ENCODE measurements around the gene LTO1.

Gene LTO1

DNA sequence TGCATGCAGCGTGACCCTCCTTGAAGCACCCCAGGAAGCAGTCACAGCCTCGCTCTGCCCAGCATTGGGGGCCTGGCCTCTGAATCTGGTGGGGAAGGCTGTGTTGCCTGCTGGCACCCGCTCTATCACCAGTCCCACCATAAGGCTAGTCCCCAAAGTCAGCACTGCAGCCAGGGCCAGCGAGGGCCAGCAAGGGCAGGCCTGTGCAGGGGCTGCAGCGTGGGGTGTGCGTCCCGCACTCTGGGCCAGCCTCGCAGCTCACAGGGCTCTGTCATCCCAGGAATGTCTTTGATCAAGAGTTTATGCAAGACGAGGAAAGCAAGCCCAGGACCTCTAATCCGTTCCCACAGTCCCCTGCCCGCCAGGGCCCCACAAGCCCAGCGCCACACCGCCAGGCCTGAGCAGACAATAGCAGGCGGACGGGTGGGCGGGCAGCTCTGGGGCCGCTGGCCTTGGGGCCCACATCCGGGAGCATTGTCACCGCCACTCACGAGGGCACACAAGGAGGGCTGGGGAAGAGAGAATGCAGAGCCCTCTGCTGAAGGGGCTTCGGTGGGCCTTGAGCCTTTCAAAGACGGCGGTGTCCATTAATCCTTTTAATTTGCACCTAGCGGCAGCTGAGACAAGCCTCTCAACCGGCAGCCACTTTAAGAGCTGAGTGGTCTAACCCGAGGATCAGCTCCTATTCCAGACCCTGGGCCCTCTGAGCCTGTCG lies 17.1 kb downstream of the LTO1 start:
- DNase-seq (ENCODE audit: low read depth in 2 of 2), result no peak

DNA sequence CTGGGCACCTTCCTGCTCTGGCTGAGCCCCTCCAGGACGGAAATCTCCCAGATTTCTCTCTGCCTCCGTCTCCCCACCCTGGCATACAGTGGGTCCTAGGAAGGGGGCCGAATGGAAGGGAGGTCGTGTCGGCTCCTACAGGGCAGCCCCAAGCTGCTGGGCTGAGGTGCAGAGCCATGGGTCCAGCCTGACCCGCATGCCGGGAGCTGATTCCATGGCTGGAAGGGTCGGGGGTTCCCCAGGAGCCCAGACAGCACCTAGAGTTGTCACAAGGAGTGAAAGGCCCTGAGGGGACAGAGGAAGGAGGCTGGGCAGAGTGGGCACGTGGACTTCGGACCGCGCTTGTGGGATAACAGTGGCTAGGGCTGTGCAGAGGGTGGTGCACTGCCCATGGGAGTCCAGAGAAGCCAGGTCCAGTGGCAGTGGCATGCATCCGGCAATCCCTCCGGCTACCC lies 17.7 kb downstream of the LTO1 start:
- DNase-seq (ENCODE audit: low read depth in 2 of 2), result no peak

DNA sequence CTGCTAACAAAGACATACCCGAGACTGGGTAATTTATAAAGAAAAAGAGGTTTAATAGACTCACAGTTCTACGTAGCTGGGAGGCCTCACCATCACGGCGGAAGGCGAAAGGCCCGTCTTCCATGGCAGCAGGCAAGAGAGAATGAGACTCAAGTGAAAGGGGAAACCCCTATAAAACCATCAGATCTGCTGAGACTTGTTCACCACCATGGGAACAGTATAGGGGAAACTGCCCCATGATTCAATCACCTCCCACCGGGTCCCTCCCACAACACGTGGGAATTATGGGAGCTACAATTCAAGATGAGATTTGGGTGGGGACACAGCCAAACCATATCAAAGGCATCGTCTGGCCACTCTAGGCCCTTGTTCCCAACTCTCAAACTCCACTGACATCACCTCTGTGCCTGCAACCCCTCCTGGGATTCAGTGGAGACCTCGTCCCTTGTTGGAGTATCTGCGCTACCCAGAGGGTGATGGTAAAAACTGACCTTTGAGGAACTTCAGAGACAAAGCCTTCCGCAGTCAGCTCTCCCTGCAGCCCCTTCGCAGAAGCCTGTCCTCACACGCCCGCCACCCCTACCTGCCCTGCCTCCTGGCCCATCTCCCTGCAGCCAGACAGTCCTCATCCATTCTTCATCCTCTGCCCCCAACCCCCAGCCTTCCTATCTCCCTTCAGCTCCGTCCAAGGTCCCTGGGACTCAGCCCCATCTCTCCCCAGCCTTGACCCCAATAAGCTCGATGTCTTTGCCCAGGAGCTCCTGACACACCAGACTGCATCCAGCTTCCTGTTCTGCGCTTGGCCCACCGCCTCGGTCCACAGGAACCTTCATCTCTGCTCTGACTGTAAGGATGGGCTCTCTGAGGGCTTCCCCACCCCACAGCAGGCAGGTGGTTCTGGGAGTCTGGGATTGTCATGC lies 18.4 kb downstream of the LTO1 start:
- no peak for DNase-seq (ENCODE audit: low read depth in 2 of 2)

DNA sequence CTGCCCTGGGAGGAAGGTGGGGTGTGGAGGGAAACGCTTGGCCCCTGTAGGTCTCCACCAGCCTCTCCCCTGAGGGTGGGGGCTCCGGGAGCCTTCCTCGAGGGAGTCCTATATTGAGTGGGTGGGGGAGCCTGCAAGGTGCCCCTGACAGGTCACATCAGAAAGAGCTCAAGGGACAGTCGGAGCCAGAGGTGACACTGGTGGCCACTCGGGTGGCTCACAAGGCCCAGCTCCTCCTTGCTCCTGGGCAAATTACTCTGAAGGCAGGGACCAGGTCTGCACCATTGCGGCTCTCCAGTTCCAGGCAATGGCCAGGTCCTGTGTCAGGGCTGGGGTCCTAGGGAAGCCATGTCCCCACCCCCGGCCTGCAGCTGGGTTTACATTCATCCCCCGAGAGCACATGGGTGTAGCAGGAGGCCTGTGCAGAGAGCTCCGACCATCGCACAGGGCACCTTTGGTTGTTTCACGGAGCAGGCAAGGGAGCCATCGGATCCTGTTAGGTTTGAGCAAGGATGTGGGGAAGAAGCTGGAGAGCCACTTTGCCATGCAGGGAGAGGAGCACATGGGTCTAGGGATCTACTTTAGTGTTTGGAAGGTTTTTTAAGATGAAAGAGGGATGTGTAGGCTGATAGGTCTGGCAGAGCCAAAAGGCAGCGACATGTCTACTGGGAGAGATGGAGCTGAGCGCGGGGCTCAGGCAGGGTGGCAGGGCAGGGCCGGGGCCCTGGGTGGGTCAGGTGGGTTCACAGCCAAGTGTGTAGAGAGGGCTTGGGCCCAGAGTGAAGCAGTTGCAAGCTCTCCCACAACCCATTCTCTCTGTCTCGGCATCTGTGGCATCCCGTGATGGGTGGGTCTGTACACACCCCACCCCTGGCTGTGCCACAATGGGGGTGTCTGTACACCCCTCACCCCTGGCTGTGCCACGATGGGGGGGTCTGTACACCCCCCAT lies 19.4 kb downstream of the LTO1 start:
- DNase-seq (ENCODE audit: low read depth in 2 of 2), result no peak

DNA sequence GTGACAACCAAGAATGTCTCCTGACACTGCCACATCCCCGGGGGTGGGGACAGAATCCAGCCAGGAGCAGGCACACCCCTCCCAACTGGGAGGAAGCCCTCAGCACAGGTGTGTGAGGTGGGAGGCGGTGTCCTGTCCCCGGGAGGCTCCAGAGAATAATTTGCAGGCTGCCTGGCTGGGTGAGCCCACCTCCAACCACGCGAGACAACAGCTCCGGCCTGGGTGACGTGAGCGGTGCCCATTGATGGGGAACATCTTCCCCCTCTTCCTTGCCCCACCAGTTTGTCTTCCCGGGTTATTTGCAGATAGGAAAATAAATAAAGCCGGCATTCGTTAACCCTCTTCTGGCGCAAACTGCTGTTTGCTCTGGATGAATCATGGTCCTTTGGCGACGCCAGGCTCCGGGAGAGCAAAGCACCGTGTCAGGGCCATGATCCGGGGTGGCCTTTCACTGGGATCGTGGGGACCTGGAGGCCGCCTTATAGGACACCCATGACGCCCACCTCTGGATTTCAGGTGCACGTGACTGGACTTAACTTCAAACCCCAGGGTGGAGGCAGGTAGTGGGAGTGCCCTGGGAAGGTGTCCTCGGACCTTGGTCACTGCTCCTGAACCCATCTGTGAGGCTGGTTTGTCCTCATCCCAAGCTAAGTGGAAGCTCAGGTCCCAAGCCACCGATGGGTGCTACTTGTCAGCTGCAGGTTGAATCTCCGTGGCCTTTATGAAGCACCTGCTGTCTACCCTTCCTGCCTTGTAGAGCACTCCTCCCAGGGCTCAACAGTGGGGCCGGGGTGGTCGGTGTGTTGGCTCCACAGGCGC lies 20.3 kb downstream of the LTO1 start:
- DNase-seq (ENCODE audit: low read depth in 2 of 2), result no peak

DNA sequence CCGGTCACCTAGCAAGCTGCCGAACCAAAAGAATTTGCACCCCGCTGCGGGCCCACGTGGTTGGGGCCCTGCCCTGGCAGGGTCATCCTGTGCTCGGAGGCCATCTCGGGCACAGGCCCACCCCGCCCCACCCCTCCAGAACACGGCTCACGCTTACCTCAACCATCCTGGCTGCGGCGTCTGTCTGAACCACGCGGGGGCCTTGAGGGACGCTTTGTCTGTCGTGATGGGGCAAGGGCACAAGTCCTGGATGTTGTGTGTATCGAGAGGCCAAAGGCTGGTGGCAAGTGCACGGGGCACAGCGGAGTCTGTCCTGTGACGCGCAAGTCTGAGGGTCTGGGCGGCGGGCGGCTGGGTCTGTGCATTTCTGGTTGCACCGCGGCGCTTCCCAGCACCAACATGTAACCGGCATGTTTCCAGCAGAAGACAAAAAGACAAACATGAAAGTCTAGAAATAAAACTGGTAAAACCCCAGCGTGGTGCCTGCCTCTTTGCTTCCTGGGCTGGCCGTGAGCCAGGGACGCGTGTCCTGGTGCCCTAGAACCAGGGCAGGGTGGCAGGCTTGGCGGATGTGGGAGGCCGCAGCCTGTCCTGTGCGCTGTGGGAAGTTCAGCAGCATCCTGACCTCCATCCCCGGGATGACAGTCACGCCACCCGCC lies 21.0 kb downstream of the LTO1 start:
- DNase-seq (ENCODE audit: low read depth in 2 of 2), result no peak

DNA sequence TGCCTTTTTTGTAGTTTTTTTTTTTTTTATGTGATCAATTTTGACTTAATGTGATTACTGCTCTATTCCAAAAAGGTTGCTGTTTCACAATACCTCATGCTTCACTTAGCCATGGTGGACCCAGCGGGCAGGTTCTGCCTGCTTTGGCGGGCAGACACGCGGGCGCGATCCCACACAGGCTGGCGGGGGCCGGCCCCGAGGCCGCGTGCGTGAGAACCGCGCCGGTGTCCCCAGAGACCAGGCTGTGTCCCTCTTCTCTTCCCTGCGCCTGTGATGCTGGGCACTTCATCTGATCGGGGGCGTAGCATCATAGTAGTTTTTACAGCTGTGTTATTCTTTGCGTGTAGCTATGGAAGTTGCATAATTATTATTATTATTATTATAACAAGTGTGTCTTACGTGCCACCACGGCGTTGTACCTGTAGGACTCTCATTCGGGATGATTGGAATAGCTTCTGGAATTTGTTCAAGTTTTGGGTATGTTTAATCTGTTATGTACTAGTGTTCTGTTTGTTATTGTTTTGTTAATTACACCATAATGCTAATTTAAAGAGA lies 21.7 kb downstream of the LTO1 start:
- DNase-seq (ENCODE audit: low read depth in 2 of 2), result no peak

DNA sequence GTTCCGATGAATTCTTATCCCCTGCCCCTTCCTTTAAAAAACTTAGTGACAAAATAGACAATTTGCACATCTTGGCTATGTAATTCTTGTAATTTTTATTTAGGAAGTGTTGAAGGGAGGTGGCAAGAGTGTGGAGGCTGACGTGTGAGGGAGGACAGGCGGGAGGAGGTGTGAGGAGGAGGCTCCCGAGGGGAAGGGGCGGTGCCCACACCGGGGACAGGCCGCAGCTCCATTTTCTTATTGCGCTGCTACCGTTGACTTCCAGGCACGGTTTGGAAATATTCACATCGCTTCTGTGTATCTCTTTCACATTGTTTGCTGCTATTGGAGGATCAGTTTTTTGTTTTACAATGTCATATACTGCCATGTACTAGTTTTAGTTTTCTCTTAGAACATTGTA lies 22.2 kb downstream of the LTO1 start:
- DNase-seq (ENCODE audit: low read depth in 2 of 2), result no peak

DNA sequence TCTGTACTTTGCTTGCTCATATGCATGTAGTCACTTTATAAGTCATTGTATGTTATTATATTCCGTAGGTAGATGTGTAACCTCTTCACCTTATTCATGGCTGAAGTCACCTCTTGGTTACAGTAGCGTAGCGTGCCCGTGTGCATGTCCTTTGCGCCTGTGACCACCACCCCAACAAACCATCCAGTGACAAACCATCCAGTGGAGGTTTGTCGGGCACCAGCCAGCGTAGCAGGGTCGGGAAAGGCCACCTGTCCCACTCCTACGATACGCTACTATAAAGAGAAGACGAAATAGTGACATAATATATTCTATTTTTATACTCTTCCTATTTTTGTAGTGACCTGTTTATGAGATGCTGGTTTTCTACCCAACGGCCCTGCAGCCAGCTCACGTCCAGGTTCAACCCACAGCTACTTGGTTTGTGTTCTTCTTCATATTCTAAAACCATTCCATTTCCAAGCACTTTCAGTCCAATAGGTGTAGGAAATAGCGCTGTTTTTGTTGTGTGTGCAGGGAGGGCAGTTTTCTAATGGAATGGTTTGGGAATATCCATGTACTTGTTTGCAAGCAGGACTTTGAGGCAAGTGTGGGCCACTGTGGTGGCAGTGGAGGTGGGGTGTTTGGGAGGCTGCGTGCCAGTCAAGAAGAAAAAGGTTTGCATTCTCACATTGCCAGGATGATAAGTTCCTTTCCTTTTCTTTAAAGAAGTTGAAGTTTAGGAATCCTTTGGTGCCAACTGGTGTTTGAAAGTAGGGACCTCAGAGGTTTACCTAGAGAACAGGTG lies 23.1 kb downstream of the LTO1 start:
- no peak for DNase-seq (ENCODE audit: low read depth in 2 of 2)

DNA sequence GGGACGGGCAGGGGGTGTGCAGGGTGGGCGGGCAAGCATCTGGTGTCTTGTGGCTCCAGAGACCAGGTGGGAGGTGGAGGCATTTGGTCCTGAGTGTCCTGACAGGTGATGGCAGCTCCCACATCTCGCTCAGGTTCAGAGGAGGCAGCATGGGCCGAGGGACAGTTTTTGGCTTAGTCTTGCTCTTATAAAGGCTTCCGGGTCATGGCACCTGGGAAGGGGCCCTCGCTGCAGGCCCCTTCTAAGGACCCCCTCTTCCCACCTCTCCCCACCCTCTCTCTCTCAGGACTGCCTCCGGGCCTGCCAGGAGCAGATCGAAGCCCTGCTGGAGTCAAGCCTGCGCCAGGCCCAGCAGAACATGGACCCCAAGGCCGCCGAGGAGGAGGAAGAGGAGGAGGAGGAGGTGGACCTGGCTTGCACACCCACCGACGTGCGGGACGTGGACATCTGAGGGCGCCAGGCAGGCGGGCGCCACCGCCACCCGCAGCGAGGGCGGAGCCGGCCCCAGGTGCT lies 24.3 kb downstream of the LTO1 start:
- no peak for DNase-seq (ENCODE audit: low read depth in 2 of 2)

DNA sequence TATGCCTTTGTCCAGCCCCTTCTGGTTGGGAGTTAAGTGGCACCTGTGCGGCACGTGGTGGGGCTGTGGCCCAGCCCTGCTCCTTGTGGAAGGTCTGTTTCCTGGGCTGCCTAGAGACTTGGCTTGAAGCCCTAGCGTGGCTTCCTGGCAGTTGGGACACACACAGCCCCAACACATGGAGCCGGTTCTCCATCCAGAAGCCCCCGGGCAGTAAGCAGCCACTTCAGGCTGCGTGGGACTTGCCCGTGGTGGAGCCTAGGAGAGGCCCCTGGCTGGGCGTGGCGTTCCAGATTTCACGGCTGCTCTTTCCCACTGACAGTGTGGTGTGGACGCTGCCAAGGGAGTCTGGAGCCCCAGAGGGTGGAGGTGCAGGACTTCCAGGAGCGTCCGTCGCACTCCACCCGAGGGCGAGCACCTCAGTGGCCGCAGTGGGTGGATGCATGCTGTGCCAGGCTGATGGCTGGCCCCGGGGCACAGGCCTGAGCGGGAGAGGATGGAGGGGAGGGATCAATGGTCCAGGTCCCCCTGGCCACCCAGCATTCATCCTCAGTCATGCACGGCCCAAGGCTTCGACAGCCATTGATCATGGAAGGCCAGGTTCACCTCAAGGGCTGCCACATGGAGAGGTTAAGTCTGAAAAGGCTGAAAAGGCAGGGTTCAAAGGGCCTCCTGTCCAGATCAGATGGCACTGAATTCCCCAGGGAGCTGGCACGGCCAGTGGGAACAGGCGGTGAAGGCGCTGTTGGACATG lies 24.9 kb downstream of the LTO1 start:
- no peak for DNase-seq (ENCODE audit: low read depth in 2 of 2)

DNA sequence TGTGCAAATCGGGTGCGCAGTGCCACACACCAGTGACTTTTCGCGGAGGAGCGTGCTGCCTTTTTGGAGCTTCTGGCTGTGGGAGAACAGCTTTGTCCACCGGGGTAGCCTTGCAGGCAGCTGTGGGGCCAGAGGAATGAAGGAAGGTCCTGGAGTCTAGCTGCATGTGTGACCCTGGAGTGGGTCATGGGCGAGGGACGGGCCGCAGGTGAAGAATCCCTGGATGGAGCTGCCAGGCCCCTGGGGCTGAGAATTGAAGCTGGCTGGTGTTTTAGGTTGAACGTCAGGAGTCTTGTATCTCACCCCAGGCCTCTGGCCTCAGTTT lies 25.6 kb downstream of the LTO1 start:
- no peak for DNase-seq (ENCODE audit: low read depth in 2 of 2)

DNA sequence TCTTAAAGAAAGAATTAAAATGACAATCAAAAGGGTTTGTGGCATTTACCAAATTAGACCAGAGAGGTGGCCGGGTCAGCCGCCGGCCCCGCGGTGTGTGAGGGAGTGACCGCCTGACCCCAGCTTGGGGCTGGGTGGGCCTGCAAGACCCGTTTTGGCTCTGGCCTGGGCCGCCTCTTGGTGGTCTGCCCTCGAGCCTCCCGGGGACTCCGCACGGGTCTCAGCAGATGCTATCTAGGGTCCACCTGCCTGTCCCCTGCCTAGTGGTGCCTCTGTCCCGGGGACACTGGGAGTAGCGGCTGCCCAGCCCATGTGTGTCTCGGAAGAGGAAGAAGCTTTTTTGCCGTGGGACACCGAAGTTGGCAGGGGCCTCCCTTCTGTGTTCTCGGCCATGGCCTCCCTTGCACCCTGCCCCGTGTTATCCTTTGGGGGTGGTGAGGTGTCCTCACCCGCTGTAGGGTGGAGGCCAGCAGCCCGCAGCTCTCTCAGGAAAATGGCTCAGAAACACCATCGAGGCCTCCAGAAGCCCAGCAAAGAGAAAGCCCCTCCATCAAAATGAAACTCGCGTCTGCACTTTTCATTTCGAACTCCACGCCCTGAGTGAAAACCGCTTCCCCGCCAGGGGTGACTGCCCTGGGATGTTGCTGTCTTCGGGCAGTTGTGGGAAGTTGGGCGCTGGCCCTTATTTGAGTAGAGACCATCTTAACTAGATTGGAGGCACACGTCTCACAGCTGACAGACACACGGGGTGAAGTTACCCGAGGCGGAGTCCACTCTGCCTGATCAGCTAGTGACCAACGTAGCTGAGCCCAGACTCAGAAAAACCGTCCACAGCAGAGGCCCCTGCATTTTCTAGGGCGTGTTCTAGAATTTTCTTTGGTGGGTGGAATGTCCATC lies 26.2 kb downstream of the LTO1 start:
- DNase-seq (ENCODE audit: low read depth in 2 of 2), result no peak

DNA sequence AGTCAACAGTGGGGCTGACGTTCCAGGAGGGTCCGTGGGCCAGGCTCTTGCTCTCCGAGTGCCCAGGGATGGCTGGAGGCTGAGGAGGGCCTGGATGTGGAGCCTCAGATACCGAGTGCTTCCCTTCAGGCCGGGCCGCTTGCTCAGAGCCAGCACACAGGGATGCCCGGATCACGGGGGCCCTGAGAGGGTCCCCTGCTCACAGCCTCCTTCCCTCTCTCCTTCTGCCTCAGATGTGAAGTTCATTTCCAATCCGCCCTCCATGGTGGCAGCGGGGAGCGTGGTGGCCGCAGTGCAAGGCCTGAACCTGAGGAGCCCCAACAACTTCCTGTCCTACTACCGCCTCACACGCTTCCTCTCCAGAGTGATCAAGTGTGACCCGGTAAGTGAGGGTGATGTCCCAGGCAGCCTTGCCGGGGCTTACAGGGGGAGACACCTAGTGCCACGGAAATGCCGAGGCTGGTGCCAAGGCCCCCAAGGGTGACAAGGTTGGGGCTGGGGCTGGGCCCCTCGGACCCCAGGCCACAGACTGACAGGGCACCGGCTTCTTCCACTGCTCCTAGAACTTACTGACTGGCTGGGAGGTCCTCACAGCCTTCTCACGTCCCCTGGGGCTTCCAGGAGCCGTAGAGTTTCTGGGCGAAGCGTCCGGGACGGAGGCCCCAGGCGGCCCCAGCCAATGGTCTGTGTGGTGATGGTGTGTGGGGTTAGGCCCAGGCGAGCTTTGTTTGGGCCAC lies 27.2 kb downstream of the LTO1 start:
- no peak for DNase-seq (ENCODE audit: low read depth in 2 of 2)

DNA sequence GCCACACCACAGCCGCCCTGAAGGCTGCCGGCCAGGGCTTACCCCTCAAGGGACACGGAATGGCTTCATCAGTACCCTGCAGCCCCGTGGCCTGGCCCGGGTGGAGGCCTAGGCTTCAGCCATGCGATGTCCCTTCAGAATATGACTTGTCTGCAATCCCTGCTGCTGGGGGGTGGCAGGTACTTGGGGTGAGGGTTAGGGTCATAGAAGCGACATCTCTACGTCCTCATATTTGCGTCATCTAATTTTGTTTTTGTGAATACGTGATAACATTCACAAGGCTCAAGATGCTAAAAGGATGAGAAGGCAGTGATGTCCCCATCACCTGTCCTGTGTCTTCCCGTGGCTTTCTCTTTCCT lies 27.8 kb downstream of the LTO1 start:
- no peak for DNase-seq (ENCODE audit: low read depth in 2 of 2)

DNA sequence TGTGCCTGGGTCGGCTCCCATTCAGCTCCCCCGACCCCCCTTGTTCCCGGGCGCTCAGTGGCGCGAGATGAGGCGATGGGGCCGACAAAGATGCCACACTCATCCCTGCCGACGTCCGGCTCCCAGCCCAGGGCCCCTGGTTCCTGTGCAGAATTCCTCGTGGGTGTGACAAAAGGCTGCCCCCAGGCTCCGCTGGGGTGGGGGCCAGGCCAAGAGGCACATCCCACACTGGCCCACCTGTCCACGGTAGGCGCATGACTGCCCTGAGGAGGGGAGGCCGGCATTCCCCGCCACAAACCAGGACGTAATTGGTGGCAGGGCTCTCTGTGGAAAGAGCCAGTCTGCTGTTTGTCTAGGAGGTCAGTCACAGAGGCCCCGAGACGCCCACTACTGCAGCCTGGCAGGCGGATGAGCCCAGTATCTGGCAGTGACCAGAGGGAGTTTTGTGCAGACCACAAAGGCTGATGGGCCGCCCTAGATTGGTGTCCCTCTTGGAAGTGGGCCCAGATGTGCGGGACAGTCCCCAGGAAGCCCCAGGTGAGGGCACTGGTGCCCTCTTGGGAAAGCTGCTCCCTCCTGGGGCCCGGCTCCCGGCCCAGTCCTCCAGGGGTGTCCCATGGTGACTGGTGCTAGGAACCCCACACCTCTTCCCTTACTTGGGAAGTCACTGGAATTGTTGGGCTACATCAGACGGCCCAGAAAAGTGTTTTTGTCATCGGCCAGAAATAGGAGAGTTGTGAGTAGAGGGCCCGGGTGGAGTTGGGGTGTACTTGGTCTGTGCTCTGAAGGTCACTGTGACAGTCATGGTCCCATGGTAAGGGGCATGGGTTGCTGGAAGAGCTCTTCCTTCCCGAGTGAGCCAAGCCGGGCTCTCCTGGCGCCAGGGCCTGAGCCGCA lies 28.4 kb downstream of the LTO1 start:
- DNase-seq (ENCODE audit: low read depth in 2 of 2), result no peak

All from fibroblast of skin of left biceps (primary cell).